GM21367 (cell line): ENCODE measurements around the gene EXOC1L.
"Not testable (repeated sequence)": the region's sequence is repeated elsewhere in the genome, so short reads cannot be mapped to it uniquely, and the experiment has no call there.

Source experiments
- ATAC-seq: cut with Tn5 transposase; IDR thresholded peaks from one replicate; pipeline ENCODE4 v1.9.1; 2021; ENCODE audit not compliant: unreplicated experiment

The EXOC1L gene

GRCh38 chr4:55837903-55838302, 18.3 kb downstream of the EXOC1L start:
- no peak for ATAC-seq

GRCh38 chr4:55838356-55838755, 18.8 kb downstream of the EXOC1L start:
- ATAC-seq: no peak

GRCh38 chr4:55838952-55839351, 19.4 kb downstream of the EXOC1L start:
- no peak for ATAC-seq

- ATAC-seq: no peak
Observed at GRCh38 chr4:55840956-55841355, 21.4 kb downstream of the EXOC1L start.

- ATAC-seq: not testable (repeated sequence)
Observed at GRCh38 chr4:55841373-55842239, 22.0 kb downstream of the EXOC1L start.

- ATAC-seq: not testable (repeated sequence)
Observed at GRCh38 chr4:55842312-55842711, 22.7 kb downstream of the EXOC1L start.

GRCh38 chr4:55849724-55850123, 30.1 kb downstream of the EXOC1L start:
- no peak for ATAC-seq

- ATAC-seq: no peak
Observed at GRCh38 chr4:55851885-55852284, 32.3 kb downstream of the EXOC1L start.

- ATAC-seq: peak; percentile 96
Observed at GRCh38 chr4:55853484-55854046, 34.0 kb downstream of the EXOC1L start, which contains the start of gene EXOC1. Gene EXOC1, plus strand, starts transcription at chr4:55853648. Its CDS starts 4,676 bp downstream, at chr4:55858324.

GRCh38 chr4:55854129-55854528, 34.5 kb downstream of the EXOC1L start:
- ATAC-seq: no peak

GRCh38 chr4:55857586-55857985, 38.0 kb downstream of the EXOC1L start:
- no peak for ATAC-seq

GRCh38 chr4:55859711-55860110, 40.1 kb downstream of the EXOC1L start:
- no peak for ATAC-seq

- ATAC-seq: no peak
Observed at GRCh38 chr4:55864577-55865223, 45.1 kb downstream of the EXOC1L start.

GRCh38 chr4:55865228-55865806, 45.7 kb downstream of the EXOC1L start:
- ATAC-seq: no peak

- peak; percentile 80 for ATAC-seq
Observed at GRCh38 chr4:55866290-55866907, 46.8 kb downstream of the EXOC1L start.

GRCh38 chr4:55866973-55867574, 47.5 kb downstream of the EXOC1L start:
- peak; percentile 86 for ATAC-seq

GRCh38 chr4:55868581-55869090, 49.0 kb downstream of the EXOC1L start:
- no peak for ATAC-seq

- no peak for ATAC-seq
Observed at GRCh38 chr4:55871299-55871800, 51.8 kb downstream of the EXOC1L start.

GRCh38 chr4:55874831-55875230, 55.2 kb downstream of the EXOC1L start:
- no peak for ATAC-seq

GRCh38 chr4:55876387-55876786, 56.8 kb downstream of the EXOC1L start:
- ATAC-seq: no peak
